Measurements from ENCODE around the gene FAM25A. TPM values are rescaled to one million over a fixed set of nuclear protein-coding genes. Genes with fewer than 3 reads are reported as not detected.
"Not testable (repeated sequence)": the region's sequence is repeated elsewhere in the genome, so short reads cannot be mapped to it uniquely, and the experiment has no call there.

Gene FAM25A
- total RNA-seq = not detected

DNA sequence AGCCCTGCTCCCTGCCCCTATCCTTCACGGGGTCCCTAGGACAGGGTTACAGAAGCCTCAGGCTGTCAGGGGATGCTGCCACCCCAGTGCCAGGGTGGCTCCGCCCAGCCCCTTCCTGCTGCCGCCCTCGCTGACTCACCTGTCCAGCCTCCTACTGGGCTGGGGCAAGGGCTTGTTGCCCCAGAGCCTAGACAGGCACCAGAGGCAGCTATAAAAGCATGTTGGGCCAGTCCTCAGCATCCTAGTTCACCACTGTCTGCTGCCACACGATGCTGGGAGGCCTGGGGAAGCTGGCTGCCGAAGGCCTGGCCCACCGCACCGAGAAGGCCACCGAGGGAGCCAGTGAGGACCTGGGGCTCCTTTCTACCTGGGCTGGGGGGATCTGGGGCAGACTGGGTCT is at the start of gene FAM25A:
TSS of gene FAM25A (plus strand) at position 239 of the 400 bp plus-strand sequence. CDS start at position 270, 31 bp downstream.
- not testable (repeated sequence) for H3K9me3 ChIP-seq (ENCODE audit: low read depth, low read length); H3K27me3 ChIP-seq (ENCODE audit: insufficient read depth, low read length); H3K4me3 ChIP-seq (ENCODE audit: low read length); H3K4me1 ChIP-seq (ENCODE audit: insufficient read depth, low read length)

GRCh38 chr10:86970982-86971231 is 49.2 kb upstream of the FAM25A start:
- Histone ChIP-seq H3K4me1 (ENCODE audit: insufficient read depth, low read length) (peaks cover 51% of the 10 kb centered on the region), H3K4me3 (ENCODE audit: low read length) (peak overlapping the region; percentile 54), H3K9me3 (ENCODE audit: low read depth, low read length) (no peaks in the 10 kb centered on the region), H3K27me3 (ENCODE audit: insufficient read depth, low read length) (peaks cover 25% of the 10 kb centered on the region)

DNA sequence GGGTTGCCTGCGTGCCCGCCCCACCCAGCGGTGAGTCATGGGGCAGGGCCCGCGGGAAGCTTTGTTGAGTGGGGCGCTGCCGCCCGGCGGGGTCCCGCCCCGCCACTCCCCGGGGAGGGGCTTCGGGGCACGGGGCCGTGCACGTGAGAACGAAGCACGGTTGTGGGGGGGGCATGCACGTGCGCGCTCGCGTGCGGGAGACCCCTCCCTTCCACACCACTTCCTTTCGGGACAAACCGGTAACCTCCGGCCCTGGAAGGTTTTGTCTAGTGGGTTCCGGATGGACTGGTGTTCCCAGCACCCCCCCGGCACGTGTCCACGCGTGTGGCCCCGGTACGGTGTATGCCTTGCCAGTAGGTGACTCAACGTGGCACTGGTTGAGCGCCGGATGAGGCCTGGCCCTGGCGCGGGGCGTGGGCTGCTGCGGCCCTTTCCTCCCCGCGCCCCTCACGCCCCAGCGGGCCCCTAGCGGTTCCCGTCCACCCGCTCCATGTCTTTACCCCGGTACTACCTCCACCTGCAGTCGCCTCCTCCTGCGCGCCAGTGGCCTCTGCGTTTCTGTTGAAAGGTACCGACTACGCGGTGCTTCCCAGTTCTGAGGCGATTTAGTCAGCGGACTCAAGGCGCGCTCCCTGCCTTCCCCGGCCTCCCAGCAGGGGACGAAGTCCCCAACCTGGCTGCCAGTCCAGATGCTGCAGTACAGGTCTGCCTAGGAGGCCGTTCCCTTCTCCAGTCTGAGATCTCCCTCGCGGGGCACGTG is 48.7 kb upstream of the FAM25A start:
- H3K4me1 ChIP-seq (ENCODE audit: insufficient read depth, low read length) = peaks cover 46% of the 10 kb centered on the region
- H3K9me3 ChIP-seq (ENCODE audit: low read depth, low read length) = no peaks in the 10 kb centered on the region

GRCh38 chr10:86972613-86973380 is 47.3 kb upstream of the FAM25A start:
- no peaks in the 10 kb centered on the region for H3K9me3 ChIP-seq (ENCODE audit: low read depth, low read length)
- H3K4me1 ChIP-seq (ENCODE audit: insufficient read depth, low read length) = peaks cover 38% of the 10 kb centered on the region
- H3K4me3 ChIP-seq (ENCODE audit: low read length) = no peak overlapping the region
- peaks cover 23% of the 10 kb centered on the region for H3K27me3 ChIP-seq (ENCODE audit: insufficient read depth, low read length)

More for the DNA sequence above, 48.7 kb upstream of the FAM25A start:
- Histone ChIP-seq H3K4me3 (ENCODE audit: low read length) (peak overlapping the region; percentile 54), H3K27me3 (ENCODE audit: insufficient read depth, low read length) (peaks cover 25% of the 10 kb centered on the region)

DNA sequence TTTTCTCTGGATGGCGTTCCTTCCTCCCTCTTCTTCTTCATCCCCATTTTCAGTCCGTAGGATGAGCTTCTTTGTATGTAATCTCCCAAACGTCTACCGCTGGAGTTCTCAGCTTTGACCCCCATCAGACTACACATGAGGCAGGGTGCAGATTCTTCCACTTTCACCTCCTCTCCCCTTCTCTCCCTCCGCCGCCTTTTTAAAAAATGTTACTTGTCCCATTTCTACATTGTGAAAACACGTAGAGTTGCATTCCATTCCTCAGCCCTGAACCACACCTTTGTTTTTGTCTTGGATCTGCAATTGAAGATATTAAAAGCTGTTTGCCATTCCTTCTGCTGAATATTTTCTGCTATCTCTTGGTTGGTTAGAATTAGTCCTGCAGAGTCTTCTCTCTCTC is 45.6 kb upstream of the FAM25A start:
- Histone ChIP-seq H3K4me3 (ENCODE audit: low read length) (no peak overlapping the region), H3K9me3 (ENCODE audit: low read depth, low read length) (no peaks in the 10 kb centered on the region), H3K27me3 (ENCODE audit: insufficient read depth, low read length) (peaks cover 9% of the 10 kb centered on the region), H3K4me1 (ENCODE audit: insufficient read depth, low read length) (peaks cover 23% of the 10 kb centered on the region)

DNA sequence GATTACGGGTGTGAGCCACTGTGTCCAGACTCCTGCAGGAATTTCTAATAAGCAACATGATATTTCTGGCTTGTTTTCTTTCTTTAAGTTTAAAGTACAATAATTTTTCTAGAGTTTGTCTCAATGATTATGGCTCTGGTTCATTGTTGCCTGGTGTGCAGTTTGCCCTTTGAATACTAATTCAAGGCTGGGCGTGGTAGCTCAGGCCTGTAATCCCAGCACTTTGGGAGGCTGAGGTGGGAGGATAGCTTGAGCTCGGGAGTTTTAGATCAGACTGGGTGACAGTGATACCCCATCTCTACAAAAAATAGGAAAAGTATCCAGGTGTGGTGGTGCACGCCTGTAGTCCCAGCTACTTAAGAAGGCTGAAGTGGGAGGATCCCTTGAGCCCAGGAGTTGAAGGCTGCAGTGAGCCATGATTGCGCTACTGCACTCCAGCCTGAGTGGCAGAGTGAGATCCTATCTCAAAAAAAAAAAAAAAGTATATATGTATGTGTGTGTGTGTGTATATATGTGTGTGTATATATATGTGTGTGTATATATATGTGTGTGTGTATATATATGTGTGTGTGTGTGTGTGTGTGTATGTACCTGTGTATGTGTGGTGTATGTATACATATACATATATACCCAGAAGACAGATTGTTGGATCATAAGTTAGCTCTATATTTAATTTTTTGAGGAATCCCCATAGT is 43.6 kb upstream of the FAM25A start:
- H3K27me3 ChIP-seq (ENCODE audit: insufficient read depth, low read length) = no peaks in the 10 kb centered on the region
- peaks cover 5% of the 10 kb centered on the region for H3K4me1 ChIP-seq (ENCODE audit: insufficient read depth, low read length)
- H3K9me3 ChIP-seq (ENCODE audit: low read depth, low read length) = no peaks in the 10 kb centered on the region
- no peak overlapping the region for H3K4me3 ChIP-seq (ENCODE audit: low read length)

DNA sequence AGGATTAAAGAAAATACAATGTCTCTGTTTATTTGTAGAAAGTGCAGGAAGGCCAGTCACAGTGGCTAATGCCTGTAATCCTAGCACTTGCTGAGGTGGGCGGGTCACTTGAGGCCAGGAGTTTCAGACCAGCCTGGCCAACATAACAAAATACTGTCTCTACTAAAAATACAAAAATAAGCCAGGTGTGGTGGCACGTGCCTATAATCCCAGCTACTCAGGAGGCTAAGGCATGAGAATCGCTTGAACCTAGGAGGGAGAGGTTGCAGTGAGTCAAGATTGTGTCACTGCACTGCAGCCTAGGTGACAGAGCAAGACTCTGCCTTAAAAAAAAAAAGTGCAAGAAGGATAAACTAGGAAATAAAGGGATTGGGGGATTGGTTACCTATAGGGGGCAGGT is 41.6 kb upstream of the FAM25A start:
- H3K9me3 ChIP-seq (ENCODE audit: low read depth, low read length); H3K27me3 ChIP-seq (ENCODE audit: insufficient read depth, low read length); H3K4me1 ChIP-seq (ENCODE audit: insufficient read depth, low read length); H3K4me3 ChIP-seq (ENCODE audit: low read length): not testable (repeated sequence)

DNA sequence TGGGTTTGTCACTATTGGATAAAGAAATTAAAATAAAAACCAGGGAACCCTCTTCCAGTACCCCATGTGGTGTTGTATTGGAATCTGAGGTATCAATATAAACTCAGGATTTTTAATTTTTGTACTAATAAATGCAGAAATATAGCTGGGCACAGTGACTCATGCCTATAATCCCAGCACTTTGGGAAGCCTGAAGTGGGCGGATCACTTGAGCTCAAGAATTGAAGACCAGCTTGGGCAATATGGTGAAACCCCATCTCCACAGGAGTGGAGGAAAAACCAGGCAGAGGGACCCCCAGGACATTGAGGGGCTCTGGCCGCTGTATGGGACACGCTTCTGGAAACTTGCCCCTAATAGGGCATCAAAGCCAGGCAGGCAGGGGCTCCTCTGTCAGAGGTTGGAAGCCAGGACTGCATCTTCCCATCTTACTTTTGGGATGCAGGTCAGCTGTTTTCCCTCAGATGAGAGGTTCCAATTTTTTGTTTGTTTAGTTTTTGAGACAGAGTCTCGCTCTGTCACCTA is 40.7 kb upstream of the FAM25A start:
- Histone ChIP-seq H3K4me3 (ENCODE audit: low read length) (no peak overlapping the region), H3K9me3 (ENCODE audit: low read depth, low read length) (no peaks in the 10 kb centered on the region), H3K27me3 (ENCODE audit: insufficient read depth, low read length) (no peaks in the 10 kb centered on the region), H3K4me1 (ENCODE audit: insufficient read depth, low read length) (no peaks in the 10 kb centered on the region)

DNA sequence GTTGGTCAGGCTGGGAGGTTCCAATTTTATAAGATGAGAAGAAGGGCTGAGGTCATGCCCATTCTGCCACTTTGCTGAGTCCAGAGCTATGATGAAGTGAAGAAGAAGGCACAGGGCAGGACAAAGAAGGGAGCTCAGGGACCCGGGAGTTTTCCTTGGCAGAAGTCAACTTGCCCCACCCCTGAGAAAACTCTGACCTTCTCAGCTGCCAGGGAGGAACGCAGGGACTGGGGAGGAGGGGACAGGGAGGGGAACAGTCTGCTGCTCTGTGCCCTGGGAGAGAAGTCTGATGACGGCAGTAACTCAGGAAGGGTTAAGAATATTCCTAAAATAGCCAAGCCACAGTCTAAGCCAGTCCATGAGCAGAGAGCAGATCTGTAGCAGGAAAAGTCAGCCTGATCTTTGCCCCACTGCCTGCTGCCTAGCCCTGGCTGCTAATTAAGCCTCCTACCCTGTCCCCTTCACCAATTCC is 40.1 kb upstream of the FAM25A start:
- H3K9me3 ChIP-seq (ENCODE audit: low read depth, low read length) = no peaks in the 10 kb centered on the region
- no peaks in the 10 kb centered on the region for H3K27me3 ChIP-seq (ENCODE audit: insufficient read depth, low read length)
- H3K4me3 ChIP-seq (ENCODE audit: low read length) = no peak overlapping the region

GRCh38 chr10:86981020-86981419 is 39.1 kb upstream of the FAM25A start:
- not testable (repeated sequence) for H3K9me3 ChIP-seq (ENCODE audit: low read depth, low read length); H3K4me3 ChIP-seq (ENCODE audit: low read length); H3K4me1 ChIP-seq (ENCODE audit: insufficient read depth, low read length); H3K27me3 ChIP-seq (ENCODE audit: insufficient read depth, low read length)

More for the DNA sequence above, 40.1 kb upstream of the FAM25A start:
- H3K4me1 ChIP-seq (ENCODE audit: insufficient read depth, low read length) = no peaks in the 10 kb centered on the region

GRCh38 chr10:86981716-86982115 is 38.4 kb upstream of the FAM25A start:
- H3K4me3 ChIP-seq (ENCODE audit: low read length) = no peak overlapping the region
- no peaks in the 10 kb centered on the region for H3K27me3 ChIP-seq (ENCODE audit: insufficient read depth, low read length)
- H3K4me1 ChIP-seq (ENCODE audit: insufficient read depth, low read length) = no peaks in the 10 kb centered on the region
- H3K9me3 ChIP-seq (ENCODE audit: low read depth, low read length) = no peaks in the 10 kb centered on the region

DNA sequence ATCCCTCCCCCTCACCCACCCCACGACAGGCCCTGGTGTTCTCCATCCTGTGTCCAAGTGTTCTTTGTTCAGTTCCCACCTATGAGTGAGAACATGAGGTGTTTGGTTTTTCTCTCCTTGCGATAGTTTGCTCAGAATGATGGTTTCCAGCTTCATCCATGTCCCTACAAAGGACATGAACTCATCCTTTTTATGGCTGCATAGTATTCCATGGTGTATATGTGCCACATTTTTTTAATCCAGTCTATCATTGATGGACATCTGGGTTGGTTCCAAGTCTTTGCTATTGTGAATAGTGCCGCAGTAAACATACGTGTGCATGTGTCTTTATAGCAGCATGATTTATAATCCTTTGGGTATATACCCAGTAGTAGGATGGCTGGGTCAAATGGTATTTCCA is 35.6 kb upstream of the FAM25A start:
- H3K9me3 ChIP-seq (ENCODE audit: low read depth, low read length); H3K4me1 ChIP-seq (ENCODE audit: insufficient read depth, low read length); H3K4me3 ChIP-seq (ENCODE audit: low read length); H3K27me3 ChIP-seq (ENCODE audit: insufficient read depth, low read length): not testable (repeated sequence)

- no peak overlapping the region for H3K4me3 ChIP-seq (ENCODE audit: low read length)
- H3K9me3 ChIP-seq (ENCODE audit: low read depth, low read length) = no peaks in the 10 kb centered on the region
- H3K4me1 ChIP-seq (ENCODE audit: insufficient read depth, low read length) = no peaks in the 10 kb centered on the region
- H3K27me3 ChIP-seq (ENCODE audit: insufficient read depth, low read length) = peaks cover 13% of the 10 kb centered on the region
These were observed 31.6 kb upstream of the FAM25A start for GRCh38 chr10:86988520-86988919.

GRCh38 chr10:86991362-86991761 is 28.7 kb upstream of the FAM25A start:
- H3K27me3 ChIP-seq (ENCODE audit: insufficient read depth, low read length) = peaks cover 13% of the 10 kb centered on the region
- not testable (repeated sequence) for H3K9me3 ChIP-seq (ENCODE audit: low read depth, low read length); H3K4me3 ChIP-seq (ENCODE audit: low read length)

DNA sequence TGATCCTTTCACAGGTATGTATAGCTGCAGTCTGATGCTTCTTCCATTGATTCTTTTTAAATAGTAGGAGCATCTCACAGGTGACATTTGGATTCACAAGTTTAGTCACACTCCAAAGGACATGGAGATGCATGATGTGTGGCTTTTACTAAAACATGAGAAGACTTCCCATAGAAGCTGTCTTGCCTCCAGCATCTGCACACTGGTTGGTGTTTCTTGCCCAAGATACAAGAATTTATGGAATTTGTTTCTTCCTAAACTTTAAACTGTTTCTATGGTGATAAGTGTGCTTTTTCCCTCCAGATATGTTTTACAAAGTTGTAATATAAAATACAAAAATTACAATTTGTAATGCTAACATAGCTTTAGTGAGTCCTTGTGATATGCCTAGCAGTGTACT is 27.6 kb upstream of the FAM25A start:
- Histone ChIP-seq H3K9me3 (ENCODE audit: low read depth, low read length) (no peaks in the 10 kb centered on the region), H3K4me3 (ENCODE audit: low read length) (no peak overlapping the region), H3K4me1 (ENCODE audit: insufficient read depth, low read length) (no peaks in the 10 kb centered on the region), H3K27me3 (ENCODE audit: insufficient read depth, low read length) (peaks cover 10% of the 10 kb centered on the region)

More at GRCh38 chr10:86991362-86991761, 28.7 kb upstream of the FAM25A start:
- H3K4me1 ChIP-seq (ENCODE audit: insufficient read depth, low read length) = not testable (repeated sequence)

All from mononuclear cell (primary cell).